GM18517 (cell line): Measurements from ENCODE around the gene CDT1.
A peak's percentile ranks its signal among the peaks of the same experiment; 100 is the strongest.
"Not testable (repeated sequence)": the region's sequence is repeated elsewhere in the genome, so short reads cannot be mapped to it uniquely, and the experiment has no call there.

Experiments used
- ATAC-seq: cut with Tn5 transposase; IDR thresholded peaks from one replicate; pipeline ENCODE4 v1.9.1; 2021; ENCODE audit warnings: mild to moderate bottlenecking, moderate library complexity; ENCODE audit not compliant: unreplicated experiment

CDT1 gene

GRCh38 chr16:88768071-88768783, 35.4 kb upstream of the CDT1 start:
- ATAC-seq: no peak

- no peak for ATAC-seq
Observed at GRCh38 chr16:88769617-88770460, 33.8 kb upstream of the CDT1 start.

GRCh38 chr16:88770461-88771293, 32.9 kb upstream of the CDT1 start:
- ATAC-seq: no peak

GRCh38 chr16:88771294-88771772, 32.3 kb upstream of the CDT1 start:
- ATAC-seq: no peak

GRCh38 chr16:88771781-88772180, 31.8 kb upstream of the CDT1 start:
- not testable (repeated sequence) for ATAC-seq

- no peak for ATAC-seq
Observed at GRCh38 chr16:88772871-88773811, 30.4 kb upstream of the CDT1 start.

- ATAC-seq: no peak
Observed at GRCh38 chr16:88773812-88774291, 29.7 kb upstream of the CDT1 start.

- no peak for ATAC-seq
Observed at GRCh38 chr16:88774544-88775393, 28.8 kb upstream of the CDT1 start.

- no peak for ATAC-seq
Observed at GRCh38 chr16:88775825-88776224, 27.8 kb upstream of the CDT1 start.

- no peak for ATAC-seq
Observed at GRCh38 chr16:88777471-88778270, 25.9 kb upstream of the CDT1 start.

GRCh38 chr16:88778271-88778525, 25.4 kb upstream of the CDT1 start:
- ATAC-seq: no peak

GRCh38 chr16:88778541-88779065, 25.0 kb upstream of the CDT1 start:
- ATAC-seq: no peak

GRCh38 chr16:88779406-88780141, 24.0 kb upstream of the CDT1 start:
- ATAC-seq: no peak

GRCh38 chr16:88780142-88781062, 23.2 kb upstream of the CDT1 start:
- no peak for ATAC-seq

- peak; percentile 47 for ATAC-seq
Observed at GRCh38 chr16:88781140-88782077, 22.2 kb upstream of the CDT1 start.
